Ovary (tissue), 9 donors: ENCODE measurements around the gene TTC3. TPM values are rescaled to one million over a fixed set of nuclear protein-coding genes. Genes with fewer than 3 reads are reported as not detected.

Source experiments
- DNase-seq, 5 donors: peaks; one replicate each; pipeline ENCODE4 v3.0.0-alpha.2; 2019 to 2020
- H3K27ac ChIP-seq, 2 donors: fragments of 200-600 bp; one replicate each; pipeline versions ENCODE4 v1.5.1 to v1.8.0; 2019 to 2022
- H3K27me3 ChIP-seq: fragments of 200-600 bp; one replicate; pipeline ENCODE4 v1.8.0; 2022
- H3K36me3 ChIP-seq: fragments of 200-600 bp; sonication (generic); one replicate; pipeline ENCODE4 v1.5.1; 2019
- H3K4me1 ChIP-seq: one replicate; pipeline ENCODE4 v1.8.1; 2013; ENCODE audit warnings: mild to moderate bottlenecking, moderate library complexity; ENCODE audit not compliant: insufficient read depth
- H3K4me3 ChIP-seq: fragments of 200-600 bp; sonication (generic); one replicate; pipeline ENCODE4 v1.5.1; 2017
- H3K9me3 ChIP-seq, 2 donors: fragments of 200-600 bp in 1 of 2; sonication (generic) in 1 of 2; one replicate each; pipeline versions ENCODE4 v1.5.1 to v1.8.1; 2013 to 2019; ENCODE audit warnings: mild to moderate bottlenecking in 1 of 2, moderate library complexity in 1 of 2
- CTCF ChIP-seq, 3 donors: fragments of 450-650 bp in 2 of 3; fragments of 200-600 bp in 1 of 3; IDR thresholded peaks; one replicate each; pipeline versions ENCODE4 v1.5.1 to v1.8.0; 2016 to 2022; ENCODE audit warnings: antibody characterized with exemption in 3 of 3, mild to moderate bottlenecking in 1 of 3
- EP300 ChIP-seq: sonication (generic); formaldehyde crosslinking; IDR thresholded peaks from one replicate; pipeline ENCODE4 v1.6.1; 2017; ENCODE audit warnings: antibody characterized with exemption
- POLR2A ChIP-seq: fragments of 450-650 bp; IDR thresholded peaks from one replicate; pipeline ENCODE4 v1.6.1; 2017; ENCODE audit warnings: antibody characterized with exemption, mild to moderate bottlenecking, moderate library complexity
- WGBS, 3 donors: extraction: QIAGEN DNeasy Blood & Tissue Kit in 1 of 3; methylation state at CpG; one replicate each; pipeline versions ENCODE4 v1.1.5 to v1.1.7; 2013 to 2017; 5-methylcytosine and 5-hydroxymethylcytosine counted together
- intact Hi-C, 4 donors: fragments of 100-400 bp; cut with DNase I; formaldehyde crosslinking; loops; one replicate each; pipeline versions ENCODE4 v1.11.0 to v1.15.1; 2022 to 2023
- polyA plus RNA-seq, 2 donors: library from polyadenylated mRNA; stranded (reverse); fragments of 200-250 nt in 1 of 2; fragments of 350-450 nt in 1 of 2; fragmentation: Illumina TruSeq in 1 of 2; extraction: RNeasy Lipid Tissue Mini Kit (QIAGEN cat#74804) in 1 of 2; gene quantifications; one replicate each; pipeline ENCODE4 v1.2.3, GENCODE V29; 2013 to 2014
- total RNA-seq, 7 donors: library from RNA; depleted of rRNA in 2 of 7; stranded (reverse); fragments of >200 nt in 2 of 7; fragmentation: NEBNext Ultra II Directional in 3 of 7; extraction: Animal tissue kit (Norgen Biotek cat#: 25700) in 3 of 7; gene quantifications; one replicate each; pipeline versions ENCODE4 v1.1.0 to v1.2.4, GENCODE V29; 2016 to 2023
- donor health status: DM: no; HTN: no; CAD: no; lungs with moderate emphysema.
- donor health status: DM: no; HTN: no; CAD: no.
- donor health status: Bipolar disorder and iron deficiency.
- donor health status: DM: yes; HTN: yes; CAD: no.
- donor health status: DM: no; HTN: no; CAD: no.
- donor health status: DM: yes; HTN: yes; CAD: no.

TTC3 gene
- total and polyA plus RNA-seq, 9 donors, result 58.2 to 192 (median 155) TPM

- H3K27ac ChIP-seq, result no peak overlapping the region
- H3K36me3 ChIP-seq, result no peaks in the 10 kb centered on the region
- TF ChIP-seq EP300, result no peak
- TF ChIP-seq CTCF (IDR thresholded peaks at IDR 0.05), result no peak
- no peak for TF ChIP-seq POLR2A
Measured at GRCh38 chr21:37199057-37199924, 126.2 kb downstream of the TTC3 start.

GRCh38 chr21:37200641-37201480 lies 127.8 kb downstream of the TTC3 start:
- no peaks in the 10 kb centered on the region for H3K36me3 ChIP-seq
- H3K9me3 ChIP-seq, result no peaks in the 10 kb centered on the region
- no peaks in the 10 kb centered on the region for H3K4me1 ChIP-seq
- no peak overlapping the region for H3K27ac ChIP-seq
- DNase-seq, result no peak
- TF ChIP-seq POLR2A (no peak), EP300 (no peak), CTCF (IDR thresholded peaks at IDR 0.05) (no peak)
- 90 to 95% (median 92%) methylated on average over 15 to 16 of the region's 16 CpGs for WGBS, 3 donors
- intact Hi-C loops, result no loop called here
- H3K27me3 ChIP-seq, result no peaks in the 10 kb centered on the region
- H3K4me3 ChIP-seq, result no peak overlapping the region

More at GRCh38 chr21:37199057-37199924, 126.2 kb downstream of the TTC3 start:
- Histone ChIP-seq H3K27me3 (no peaks in the 10 kb centered on the region), H3K4me3 (no peak overlapping the region), H3K4me1 (no peaks in the 10 kb centered on the region), H3K9me3 (no peaks in the 10 kb centered on the region)
- intact Hi-C loops, result no loop called here
- WGBS, 3 donors, result 84 to 88% (median 87%) methylated on average over 11 of the region's 11 CpGs
- DNase-seq, result no peak

GRCh38 chr21:37202221-37203110 lies 129.4 kb downstream of the TTC3 start:
- Histone ChIP-seq H3K4me1 (no peaks in the 10 kb centered on the region), H3K27ac (no peak overlapping the region), H3K4me3 (no peak overlapping the region), H3K27me3 (no peaks in the 10 kb centered on the region), H3K9me3 (no peaks in the 10 kb centered on the region), H3K36me3 (no peaks in the 10 kb centered on the region)
- no peak for DNase-seq
- intact Hi-C loops, result no loop called here
- no peak for TF ChIP-seq CTCF (IDR thresholded peaks at IDR 0.05)
- no peak for TF ChIP-seq EP300
- no peak for TF ChIP-seq POLR2A
- 88 to 90% (median 90%) methylated on average over 14 of the region's 14 CpGs for WGBS, 3 donors

GRCh38 chr21:37204580-37204979 lies 131.5 kb downstream of the TTC3 start:
- TF ChIP-seq POLR2A, result no peak
- TF ChIP-seq EP300, result no peak
- TF ChIP-seq CTCF (IDR thresholded peaks at IDR 0.05), result no peak

More at GRCh38 chr21:37204580-37204979, 131.5 kb downstream of the TTC3 start:
- H3K4me3 ChIP-seq, result no peak overlapping the region
- no peaks in the 10 kb centered on the region for H3K36me3 ChIP-seq
- DNase-seq, result no peak
- intact Hi-C loops, result no loop called here
- no peaks in the 10 kb centered on the region for H3K9me3 ChIP-seq
- H3K4me1 ChIP-seq, result no peaks in the 10 kb centered on the region
- no peak overlapping the region for H3K27ac ChIP-seq
- no peaks in the 10 kb centered on the region for H3K27me3 ChIP-seq
- 77 to 86% (median 84%) methylated on average over 7 of the region's 7 CpGs for WGBS, 3 donors
